Measurements from ENCODE around the gene SH3RF3.

SH3RF3 gene

GRCh38 chr2:109153005-109153784 lies 24.2 kb downstream of the SH3RF3 start:
- no peak for TF ChIP-seq GATA2 (IDR thresholded peaks at IDR 0.05; ENCODE audit: low read depth, low read length)
- no peak for TF ChIP-seq GATA3 (IDR thresholded peaks at IDR 0.05; ENCODE audit: low read depth, low read length)

GRCh38 chr2:109153807-109154206 lies 24.8 kb downstream of the SH3RF3 start:
- TF ChIP-seq GATA2 (IDR thresholded peaks at IDR 0.05; ENCODE audit: low read depth, low read length): no peak
- TF ChIP-seq GATA3 (IDR thresholded peaks at IDR 0.05; ENCODE audit: low read depth, low read length): no peak

GRCh38 chr2:109154226-109154625 lies 25.2 kb downstream of the SH3RF3 start:
- TF ChIP-seq GATA2 (IDR thresholded peaks at IDR 0.05; ENCODE audit: low read depth, low read length) (no peak), GATA3 (IDR thresholded peaks at IDR 0.05; ENCODE audit: low read depth, low read length) (no peak)

- TF ChIP-seq GATA2 (IDR thresholded peaks at IDR 0.05; ENCODE audit: low read depth, low read length): no peak
- no peak for TF ChIP-seq GATA3 (IDR thresholded peaks at IDR 0.05; ENCODE audit: low read depth, low read length)
Measured at GRCh38 chr2:109155553-109156451, 26.8 kb downstream of the SH3RF3 start.

DNA sequence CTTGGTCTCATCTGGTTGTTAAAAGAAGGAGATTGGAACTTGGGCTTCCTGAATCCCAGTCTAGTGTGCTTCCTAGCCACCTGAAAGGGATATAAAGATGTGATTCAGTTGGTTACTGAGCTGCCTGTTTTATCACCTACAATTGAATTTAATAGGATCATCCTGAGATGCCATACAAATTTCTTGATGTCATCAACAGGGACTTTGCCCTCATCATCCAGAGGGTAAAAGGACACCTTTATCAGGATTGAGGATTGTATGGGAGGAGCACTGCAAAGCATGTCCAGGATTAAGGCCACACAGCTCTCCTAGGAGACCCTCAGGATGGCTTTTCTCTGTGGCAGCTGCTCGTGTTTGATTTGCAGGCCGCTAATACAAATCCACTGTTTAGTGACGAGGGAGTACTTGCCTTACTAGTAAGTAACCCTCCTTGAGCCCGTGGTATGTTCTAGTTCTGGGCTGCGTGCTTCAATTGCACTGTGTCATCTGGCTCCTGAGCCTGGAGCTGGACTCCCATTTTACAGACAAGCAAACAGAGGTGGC lies 28.6 kb downstream of the SH3RF3 start:
- TF ChIP-seq GATA3 (IDR thresholded peaks at IDR 0.05; ENCODE audit: low read depth, low read length) (no peak), GATA2 (IDR thresholded peaks at IDR 0.05; ENCODE audit: low read depth, low read length) (no peak)

- no peak for TF ChIP-seq GATA2 (IDR thresholded peaks at IDR 0.05; ENCODE audit: low read depth, low read length)
Measured at GRCh38 chr2:109158237-109158636, 29.2 kb downstream of the SH3RF3 start.

DNA sequence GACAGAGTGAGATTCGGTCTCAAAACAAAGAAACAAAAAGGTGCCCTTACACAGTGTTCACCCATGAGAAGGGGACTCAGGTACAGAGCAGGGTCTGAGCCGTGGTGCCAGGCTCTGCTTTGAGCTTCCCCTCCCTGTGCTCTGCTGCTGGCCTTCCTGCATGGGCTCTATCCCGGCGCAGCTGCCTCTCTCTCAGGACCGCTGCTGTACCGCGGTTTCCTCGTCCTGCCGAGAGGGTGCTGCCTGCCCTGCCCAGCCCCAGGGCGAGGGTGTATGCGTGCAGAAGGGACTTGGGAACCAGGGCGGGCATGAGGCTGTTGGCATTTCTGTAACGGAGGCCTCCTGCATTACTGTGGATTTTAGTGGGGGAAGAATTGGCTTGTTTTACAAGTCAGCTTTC lies 30.1 kb downstream of the SH3RF3 start:
- TF ChIP-seq GATA3 (IDR thresholded peaks at IDR 0.05; ENCODE audit: low read depth, low read length) (no peak), GATA2 (IDR thresholded peaks at IDR 0.05; ENCODE audit: low read depth, low read length) (no peak)

DNA sequence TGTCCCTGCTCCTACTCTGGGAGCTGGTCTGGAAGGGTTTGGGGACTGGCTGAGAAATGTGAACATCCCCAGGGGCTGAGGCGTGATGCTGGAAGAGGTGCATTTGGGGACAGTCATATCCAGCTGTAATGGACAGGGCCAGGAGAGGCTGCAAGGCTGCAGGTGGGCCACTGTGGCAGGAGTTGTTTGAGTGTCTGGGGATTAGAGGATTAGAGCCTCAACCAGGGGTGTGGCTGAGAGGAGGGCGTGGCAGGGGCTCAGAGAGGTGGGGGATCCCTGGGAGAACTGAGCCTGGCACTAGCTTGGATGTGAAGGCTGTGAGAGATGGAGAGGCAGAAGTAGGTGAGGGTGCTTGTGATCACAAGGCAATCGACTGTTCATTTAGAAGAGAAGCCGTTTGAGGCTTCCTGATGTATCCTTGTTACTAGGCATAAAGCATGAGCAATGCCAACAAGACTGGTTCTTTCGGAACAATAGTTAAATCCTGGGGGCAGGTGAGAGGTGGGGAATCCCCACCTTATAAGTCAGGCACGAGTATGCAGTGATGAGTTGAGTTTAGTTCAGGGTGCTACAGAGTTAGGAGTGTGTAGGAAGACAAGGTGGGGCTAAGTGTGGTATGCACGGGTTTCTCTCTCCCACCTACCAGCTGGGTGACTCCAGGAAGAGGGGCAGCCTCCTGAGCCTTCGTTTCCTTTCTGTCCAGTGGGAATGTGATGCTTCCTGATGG lies 31.9 kb downstream of the SH3RF3 start:
- TF ChIP-seq GATA3 (IDR thresholded peaks at IDR 0.05; ENCODE audit: low read depth, low read length) (no peak), GATA2 (IDR thresholded peaks at IDR 0.05; ENCODE audit: low read depth, low read length) (no peak)

GRCh38 chr2:109162999-109163398 lies 34.0 kb downstream of the SH3RF3 start:
- no peak for TF ChIP-seq GATA2 (IDR thresholded peaks at IDR 0.05; ENCODE audit: low read depth, low read length)
- TF ChIP-seq GATA3 (IDR thresholded peaks at IDR 0.05; ENCODE audit: low read depth, low read length): no peak

- TF ChIP-seq GATA3 (IDR thresholded peaks at IDR 0.05; ENCODE audit: low read depth, low read length): no peak
- no peak for TF ChIP-seq GATA2 (IDR thresholded peaks at IDR 0.05; ENCODE audit: low read depth, low read length)
Measured at GRCh38 chr2:109164311-109164710, 35.3 kb downstream of the SH3RF3 start.

DNA sequence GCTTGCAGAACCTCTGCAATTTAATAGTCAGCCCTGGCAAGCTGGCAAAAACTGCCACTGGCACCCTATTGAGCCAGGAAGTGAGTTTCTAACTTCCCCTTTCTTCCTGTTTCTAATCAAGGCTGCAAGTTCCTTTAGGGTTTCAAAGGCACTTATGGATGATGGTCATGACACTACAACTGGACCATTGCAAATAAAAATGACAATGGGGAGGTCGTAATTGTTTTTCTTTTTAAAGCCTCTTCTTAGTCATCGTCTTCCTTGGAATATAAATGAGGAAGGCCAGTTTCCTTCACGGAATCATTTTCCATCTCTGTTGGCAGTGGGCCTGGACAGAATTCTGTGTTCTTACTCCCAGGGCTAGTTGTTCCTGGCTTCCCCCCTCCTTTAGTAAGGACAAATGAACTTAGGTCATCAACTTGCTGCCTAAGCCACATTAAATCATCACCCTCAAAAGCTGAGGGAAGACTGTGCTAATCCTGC lies 35.8 kb downstream of the SH3RF3 start:
- TF ChIP-seq GATA2 (IDR thresholded peaks at IDR 0.05; ENCODE audit: low read depth, low read length) (no peak), GATA3 (IDR thresholded peaks at IDR 0.05; ENCODE audit: low read depth, low read length) (no peak)

GRCh38 chr2:109166811-109167210 lies 37.8 kb downstream of the SH3RF3 start:
- TF ChIP-seq GATA3 (IDR thresholded peaks at IDR 0.05; ENCODE audit: low read depth, low read length) (no peak), GATA2 (IDR thresholded peaks at IDR 0.05; ENCODE audit: low read depth, low read length) (no peak)

GRCh38 chr2:109168086-109168485 lies 39.1 kb downstream of the SH3RF3 start:
- TF ChIP-seq GATA2 (IDR thresholded peaks at IDR 0.05; ENCODE audit: low read depth, low read length) (no peak), GATA3 (IDR thresholded peaks at IDR 0.05; ENCODE audit: low read depth, low read length) (no peak)

DNA sequence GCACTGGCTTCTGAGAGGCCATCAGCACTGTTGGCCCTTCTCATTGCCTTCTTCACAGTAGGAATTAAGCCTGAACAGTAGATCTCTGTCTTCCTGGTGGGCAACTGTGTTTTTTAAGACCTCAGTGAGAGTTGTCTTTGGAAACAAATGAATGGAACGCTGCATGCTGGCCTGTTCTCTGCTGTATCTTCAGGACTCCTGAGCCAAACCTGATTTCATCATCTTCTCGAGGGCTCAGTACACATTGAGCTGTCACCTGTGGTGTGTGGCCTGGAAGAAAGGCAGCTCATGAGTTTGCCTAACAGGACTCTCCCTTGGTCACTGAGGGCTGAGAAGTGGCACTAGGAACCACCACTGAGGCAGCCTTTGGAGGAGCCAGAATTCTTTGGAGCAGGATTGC lies 39.7 kb downstream of the SH3RF3 start:
- TF ChIP-seq GATA3 (IDR thresholded peaks at IDR 0.05; ENCODE audit: low read depth, low read length): no peak
- no peak for TF ChIP-seq GATA2 (IDR thresholded peaks at IDR 0.05; ENCODE audit: low read depth, low read length)
